ENCODE results near the gene TMA7.

Gene TMA7

GRCh38 chr3:48423241-48423882 lies 16.7 kb upstream of the TMA7 start:
- TF ChIP-seq TAF1 (IDR thresholded peaks at IDR 0.05; ENCODE audit: borderline replicate concordance, insufficient read depth, low read length) (no peak), POLR2AphosphoS5 (IDR thresholded peaks at IDR 0.05; ENCODE audit: low read depth, low read length) (no peak), FOXP2 (optimal IDR thresholded peaks at IDR 0.05; ENCODE audit: borderline replicate concordance, extremely low read depth, extremely low read length, insufficient read depth) (no peak), SIN3A (IDR thresholded peaks at IDR 0.05; ENCODE audit: borderline replicate concordance, insufficient read depth, low read length) (no peak), REST (IDR thresholded peaks at IDR 0.05; ENCODE audit: insufficient read depth in 1 of 2, low read depth in 2 of 2, low read length in 2 of 2) (no peak)

GRCh38 chr3:48423883-48424695 lies 16.0 kb upstream of the TMA7 start:
- TF ChIP-seq REST (IDR thresholded peaks at IDR 0.05; ENCODE audit: insufficient read depth in 1 of 2, low read depth in 2 of 2, low read length in 2 of 2) = no peak
- TF ChIP-seq TAF1 (IDR thresholded peaks at IDR 0.05; ENCODE audit: borderline replicate concordance, insufficient read depth, low read length) = no peak
- no peak for TF ChIP-seq POLR2AphosphoS5 (IDR thresholded peaks at IDR 0.05; ENCODE audit: low read depth, low read length)
- no peak for TF ChIP-seq SIN3A (IDR thresholded peaks at IDR 0.05; ENCODE audit: borderline replicate concordance, insufficient read depth, low read length)
- TF ChIP-seq FOXP2 (optimal IDR thresholded peaks at IDR 0.05; ENCODE audit: borderline replicate concordance, extremely low read depth, extremely low read length, insufficient read depth) = no peak

- TF ChIP-seq REST (IDR thresholded peaks at IDR 0.05; ENCODE audit: insufficient read depth in 1 of 2, low read depth in 2 of 2, low read length in 2 of 2) = no peak
- no peak for TF ChIP-seq TAF1 (IDR thresholded peaks at IDR 0.05; ENCODE audit: borderline replicate concordance, insufficient read depth, low read length)
- TF ChIP-seq POLR2AphosphoS5 (IDR thresholded peaks at IDR 0.05; ENCODE audit: low read depth, low read length) = no peak
- TF ChIP-seq FOXP2 (optimal IDR thresholded peaks at IDR 0.05; ENCODE audit: borderline replicate concordance, extremely low read depth, extremely low read length, insufficient read depth) = no peak
- TF ChIP-seq SIN3A (IDR thresholded peaks at IDR 0.05; ENCODE audit: borderline replicate concordance, insufficient read depth, low read length) = no peak
These were observed 14.7 kb upstream of the TMA7 start for GRCh38 chr3:48425281-48425812.

GRCh38 chr3:48426401-48426909 lies 13.6 kb upstream of the TMA7 start:
- TF ChIP-seq FOXP2 (optimal IDR thresholded peaks at IDR 0.05; ENCODE audit: borderline replicate concordance, extremely low read depth, extremely low read length, insufficient read depth) (no peak), REST (IDR thresholded peaks at IDR 0.05; ENCODE audit: insufficient read depth in 1 of 2, low read depth in 2 of 2, low read length in 2 of 2) (no peak), SIN3A (IDR thresholded peaks at IDR 0.05; ENCODE audit: borderline replicate concordance, insufficient read depth, low read length) (no peak), TAF1 (IDR thresholded peaks at IDR 0.05; ENCODE audit: borderline replicate concordance, insufficient read depth, low read length) (no peak), POLR2AphosphoS5 (IDR thresholded peaks at IDR 0.05; ENCODE audit: low read depth, low read length) (no peak)

Data from PFSK-1 (cell line).